Right lobe of liver (tissue), 4 donors: ENCODE results near the gene BLTP3A.

Source experiments
- POLR2A ChIP-seq: fragments of 450-650 bp; IDR thresholded peaks from one replicate; pipeline ENCODE4 v1.6.1; 2017; ENCODE audit warnings: antibody characterized with exemption, mild to moderate bottlenecking
- TF ChIP-seq, protein P1 (sequence below), 4 donors: fragments of 200-600 bp in 3 of 4; fragments of 450-650 bp in 1 of 4; IDR thresholded peaks; one replicate each; pipeline versions ENCODE4 v1.5.1 to v1.8.0; 2016 to 2022; ENCODE audit warnings: antibody characterized with exemption in 4 of 4, mild to moderate bottlenecking in 2 of 4
- donor health status: DM: no; HTN: no; CAD: no.
- donor health status: DM: no; HTN: no; CAD: no.
- donor health status: DM: no; HTN: yes; CAD: no.

DNA sequence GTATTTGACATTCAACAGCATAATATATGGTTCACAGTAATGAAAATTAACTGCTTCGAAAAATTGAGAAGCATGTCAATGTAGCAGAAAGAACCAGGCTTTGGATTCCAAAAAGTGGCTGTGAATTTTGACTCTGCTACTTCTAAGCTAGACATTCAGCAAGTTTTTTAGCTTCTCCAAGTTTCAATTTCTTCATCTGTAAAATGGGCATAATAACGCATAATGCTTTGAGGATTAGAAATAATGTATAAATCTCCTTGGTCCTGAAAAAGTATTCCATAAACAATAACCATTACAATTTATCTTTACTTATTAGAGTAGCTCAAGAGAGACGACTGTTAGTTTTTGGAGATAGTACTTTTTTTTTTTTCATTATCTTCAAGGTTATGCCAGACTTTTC is 7.7 kb downstream of the BLTP3A start:
- TF ChIP-seq, protein P1, sequence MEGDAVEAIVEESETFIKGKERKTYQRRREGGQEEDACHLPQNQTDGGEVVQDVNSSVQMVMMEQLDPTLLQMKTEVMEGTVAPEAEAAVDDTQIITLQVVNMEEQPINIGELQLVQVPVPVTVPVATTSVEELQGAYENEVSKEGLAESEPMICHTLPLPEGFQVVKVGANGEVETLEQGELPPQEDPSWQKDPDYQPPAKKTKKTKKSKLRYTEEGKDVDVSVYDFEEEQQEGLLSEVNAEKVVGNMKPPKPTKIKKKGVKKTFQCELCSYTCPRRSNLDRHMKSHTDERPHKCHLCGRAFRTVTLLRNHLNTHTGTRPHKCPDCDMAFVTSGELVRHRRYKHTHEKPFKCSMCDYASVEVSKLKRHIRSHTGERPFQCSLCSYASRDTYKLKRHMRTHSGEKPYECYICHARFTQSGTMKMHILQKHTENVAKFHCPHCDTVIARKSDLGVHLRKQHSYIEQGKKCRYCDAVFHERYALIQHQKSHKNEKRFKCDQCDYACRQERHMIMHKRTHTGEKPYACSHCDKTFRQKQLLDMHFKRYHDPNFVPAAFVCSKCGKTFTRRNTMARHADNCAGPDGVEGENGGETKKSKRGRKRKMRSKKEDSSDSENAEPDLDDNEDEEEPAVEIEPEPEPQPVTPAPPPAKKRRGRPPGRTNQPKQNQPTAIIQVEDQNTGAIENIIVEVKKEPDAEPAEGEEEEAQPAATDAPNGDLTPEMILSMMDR (IDR thresholded peaks at IDR 0.05): no peak
- no peak for TF ChIP-seq POLR2A
